Testis (tissue), 3 donors: ENCODE results near the gene TLE6. TPM values are rescaled to one million over a fixed set of nuclear protein-coding genes. Genes with fewer than 3 reads are reported as not detected.
"Not testable (repeated sequence)": the region's sequence is repeated elsewhere in the genome, so short reads cannot be mapped to it uniquely, and the experiment has no call there.

ENCODE experiments used
- DNase-seq: peaks from one replicate; pipeline ENCODE4 v3.0.0-alpha.2; 2019
- H3K27ac ChIP-seq, 2 donors: fragments of 200-600 bp; sonication (generic); one replicate each; pipeline ENCODE4 v1.5.1; 2019
- H3K27me3 ChIP-seq: fragments of 200-600 bp; sonication (generic); one replicate; pipeline ENCODE4 v1.5.1; 2019
- H3K36me3 ChIP-seq: fragments of 200-600 bp; sonication (generic); one replicate; pipeline ENCODE4 v1.5.1; 2017; ENCODE audit warnings: low read depth; ENCODE audit errors: missing control alignments
- H3K4me1 ChIP-seq: fragments of 200-600 bp; sonication (generic); one replicate; pipeline ENCODE4 v1.5.1; 2019
- H3K4me3 ChIP-seq, 2 donors: fragments of 200-600 bp; sonication (generic); one replicate each; pipeline ENCODE4 v1.5.1; 2017 to 2019
- H3K9me3 ChIP-seq: fragments of 200-600 bp; sonication (generic); one replicate; pipeline ENCODE4 v1.5.1; 2017
- POLR2A ChIP-seq: fragments of 450-650 bp; IDR thresholded peaks from one replicate; pipeline ENCODE4 v1.6.1; 2017; ENCODE audit warnings: antibody characterized with exemption, mild to moderate bottlenecking, moderate library complexity
- WGBS, 2 donors: methylation state at CpG; one replicate each; pipeline ENCODE4 v1.1.5; 2018; 5-methylcytosine and 5-hydroxymethylcytosine counted together
- intact Hi-C: fragments of 100-400 bp; cut with DNase I; formaldehyde crosslinking; loops from one replicate; pipeline ENCODE4 v1.15.1; 2023; ENCODE audit warnings: low total_unique reads
- polyA plus RNA-seq: library from polyadenylated mRNA; stranded (reverse); fragments of 350-450 nt; fragmentation: Illumina TruSeq; extraction: RNeasy Lipid Tissue Mini Kit (QIAGEN cat#74804); gene quantifications from one replicate; pipeline ENCODE4 v1.2.3, GENCODE V29; 2014; ENCODE audit warnings: low read depth, low replicate concordance; ENCODE audit not compliant: insufficient read depth
- total RNA-seq, 2 donors: library from RNA; depleted of rRNA; stranded (reverse); fragments of >200 nt; gene quantifications; one replicate each; pipeline ENCODE4 v1.2.3, GENCODE V29; 2016
- TF ChIP-seq, protein P1 (sequence below), 3 experiments: fragments of 450-650 bp in 2 of 3; fragments of 200-600 bp in 1 of 3; sonication (generic) in 1 of 3; IDR thresholded peaks; one replicate each; pipeline ENCODE4 v1.5.1; 2016 to 2019; ENCODE audit warnings: antibody characterized with exemption in 3 of 3, mild to moderate bottlenecking in 2 of 3, moderate library complexity in 1 of 3

Gene TLE6
- total and polyA plus RNA-seq, 3 donors from 2014 or later: 8.1 to 12.5 (median 9.1) TPM

DNA sequence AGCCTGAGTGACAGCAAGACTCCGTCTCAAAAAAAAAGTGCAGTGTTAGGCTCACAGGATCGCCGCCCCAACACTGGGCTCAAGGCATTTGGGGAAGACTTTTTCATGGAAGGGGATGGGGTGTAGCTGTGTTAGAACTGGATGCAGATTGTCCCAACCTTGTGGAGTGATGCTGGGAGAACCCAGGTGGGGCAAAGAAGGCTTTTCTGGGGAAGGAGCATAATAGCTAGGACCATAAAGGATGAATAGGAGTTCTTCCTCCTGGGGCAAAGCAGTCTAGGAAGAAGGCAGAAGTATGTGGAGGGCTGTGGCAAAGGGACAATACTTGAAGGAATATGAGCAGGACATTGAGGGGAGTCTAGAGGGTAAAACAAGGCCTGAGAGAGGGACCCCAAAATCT is 11.2 kb downstream of the TLE6 start:
- Histone ChIP-seq H3K4me3 (no peak overlapping the region), H3K4me1 (peaks cover 8% of the 10 kb centered on the region), H3K9me3 (no peaks in the 10 kb centered on the region), H3K36me3 (no peaks in the 10 kb centered on the region), H3K27ac (no peak overlapping the region), H3K27me3 (no peaks in the 10 kb centered on the region)
- DNase-seq: no peak
- WGBS, 2 donors: 92 to 95% methylated on average over 3 of the region's 3 CpGs
- TF ChIP-seq POLR2A: no peak
- TF ChIP-seq, protein P1, sequence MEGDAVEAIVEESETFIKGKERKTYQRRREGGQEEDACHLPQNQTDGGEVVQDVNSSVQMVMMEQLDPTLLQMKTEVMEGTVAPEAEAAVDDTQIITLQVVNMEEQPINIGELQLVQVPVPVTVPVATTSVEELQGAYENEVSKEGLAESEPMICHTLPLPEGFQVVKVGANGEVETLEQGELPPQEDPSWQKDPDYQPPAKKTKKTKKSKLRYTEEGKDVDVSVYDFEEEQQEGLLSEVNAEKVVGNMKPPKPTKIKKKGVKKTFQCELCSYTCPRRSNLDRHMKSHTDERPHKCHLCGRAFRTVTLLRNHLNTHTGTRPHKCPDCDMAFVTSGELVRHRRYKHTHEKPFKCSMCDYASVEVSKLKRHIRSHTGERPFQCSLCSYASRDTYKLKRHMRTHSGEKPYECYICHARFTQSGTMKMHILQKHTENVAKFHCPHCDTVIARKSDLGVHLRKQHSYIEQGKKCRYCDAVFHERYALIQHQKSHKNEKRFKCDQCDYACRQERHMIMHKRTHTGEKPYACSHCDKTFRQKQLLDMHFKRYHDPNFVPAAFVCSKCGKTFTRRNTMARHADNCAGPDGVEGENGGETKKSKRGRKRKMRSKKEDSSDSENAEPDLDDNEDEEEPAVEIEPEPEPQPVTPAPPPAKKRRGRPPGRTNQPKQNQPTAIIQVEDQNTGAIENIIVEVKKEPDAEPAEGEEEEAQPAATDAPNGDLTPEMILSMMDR (IDR thresholded peaks at IDR 0.05): no peak
- intact Hi-C loops: no loop called here

DNA sequence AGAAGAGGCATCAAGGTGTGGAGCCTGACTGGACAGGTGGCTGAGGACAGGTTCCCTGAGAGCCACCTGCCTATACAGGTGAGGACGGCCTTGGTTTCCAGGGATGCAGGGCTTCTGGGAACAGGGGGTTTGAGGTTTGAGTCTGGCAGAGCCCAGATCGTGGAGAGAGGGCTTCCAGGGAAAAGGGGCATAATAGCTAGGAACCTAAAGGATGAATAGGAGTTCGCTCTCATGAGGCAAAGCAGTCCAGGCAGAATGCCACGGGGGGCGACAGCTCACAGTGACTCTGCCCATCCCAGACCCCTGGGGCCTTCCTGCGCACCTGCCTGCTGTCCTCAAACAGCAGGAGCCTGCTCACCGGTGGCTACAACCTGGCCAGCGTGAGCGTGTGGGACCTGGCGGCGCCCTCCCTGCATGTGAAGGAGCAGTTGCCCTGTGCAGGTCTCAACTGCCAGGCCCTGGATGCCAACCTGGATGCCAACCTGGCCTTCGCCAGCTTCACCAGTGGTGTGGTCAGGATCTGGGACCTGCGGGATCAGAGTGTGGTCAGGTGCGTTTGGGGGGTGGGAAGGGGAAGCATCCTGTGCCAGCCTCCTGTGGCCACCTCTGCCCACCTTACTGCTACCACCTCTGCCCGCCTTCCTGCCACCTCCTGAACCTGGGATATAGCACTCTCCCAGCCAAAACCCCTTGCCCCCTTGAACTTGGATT is 12.0 kb downstream of the TLE6 start:
- Histone ChIP-seq H3K36me3 (no peaks in the 10 kb centered on the region), H3K4me3 (no peak overlapping the region), H3K4me1 (peaks cover 1% of the 10 kb centered on the region), H3K27ac (no peak overlapping the region), H3K27me3 (no peaks in the 10 kb centered on the region), H3K9me3 (no peaks in the 10 kb centered on the region)
- TF ChIP-seq POLR2A: no peak
- TF ChIP-seq, protein P1 (IDR thresholded peaks at IDR 0.05): no peak
- no peak for DNase-seq
- intact Hi-C loops: no loop called here
- 95 to 97% methylated on average over 8 to 14 of the region's 15 CpGs for WGBS, 2 donors

DNA sequence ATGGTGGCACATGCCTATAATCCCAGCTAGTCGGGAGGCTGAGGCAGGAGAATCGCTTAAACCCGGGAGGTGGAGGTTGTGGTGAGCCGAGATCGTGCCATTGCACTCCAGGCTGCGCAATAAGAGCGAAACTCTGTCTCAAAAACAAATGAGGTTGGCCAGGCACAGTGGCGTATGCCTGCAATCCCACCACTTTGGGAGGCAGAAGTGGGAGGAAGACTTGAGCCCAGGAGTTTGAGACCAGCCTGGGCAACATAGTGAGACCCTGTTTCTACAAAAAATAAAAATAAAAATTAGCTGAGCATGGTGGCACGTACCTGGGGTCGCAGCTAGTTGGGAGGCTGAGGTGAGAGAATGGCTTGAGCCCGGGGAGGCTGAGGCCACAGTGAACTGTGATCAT is 15.0 kb downstream of the TLE6 start:
- H3K4me3 ChIP-seq, intact Hi-C loops, H3K4me1 ChIP-seq, H3K36me3 ChIP-seq, DNase-seq, H3K27me3 ChIP-seq, H3K27ac ChIP-seq, H3K9me3 ChIP-seq: not testable (repeated sequence)
- WGBS, 2 donors: 89 to 90% methylated on average over 11 of the region's 11 CpGs

DNA sequence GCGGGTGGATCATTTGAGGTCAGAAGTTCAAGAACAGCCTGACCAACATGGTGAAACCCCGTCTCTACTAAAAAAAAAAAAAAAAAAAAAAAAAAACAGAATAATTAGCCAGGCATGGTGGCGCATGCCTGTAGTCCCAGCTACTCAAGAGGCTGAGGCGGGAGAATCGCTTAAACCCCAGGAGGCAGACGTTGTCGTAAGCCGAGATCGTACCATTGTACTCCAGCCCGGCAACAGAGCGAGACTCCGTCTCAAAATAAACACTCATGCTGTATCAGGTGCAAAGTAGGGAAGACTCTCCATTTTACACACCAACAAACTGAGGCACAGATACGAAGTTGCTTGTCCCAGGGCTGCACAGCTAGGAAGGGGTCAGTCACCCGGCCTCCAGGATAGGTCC is 15.6 kb downstream of the TLE6 start:
- Histone ChIP-seq H3K4me1 (no peaks in the 10 kb centered on the region), H3K27ac (no peak overlapping the region), H3K27me3 (no peaks in the 10 kb centered on the region), H3K4me3 (no peak overlapping the region), H3K9me3 (no peaks in the 10 kb centered on the region), H3K36me3 (no peaks in the 10 kb centered on the region)
- no peak for TF ChIP-seq POLR2A
- TF ChIP-seq, protein P1 (IDR thresholded peaks at IDR 0.05): no peak
- intact Hi-C loops: no loop called here
- DNase-seq: no peak
- 63 to 66% methylated on average over 13 to 14 of the region's 14 CpGs for WGBS, 2 donors

DNA sequence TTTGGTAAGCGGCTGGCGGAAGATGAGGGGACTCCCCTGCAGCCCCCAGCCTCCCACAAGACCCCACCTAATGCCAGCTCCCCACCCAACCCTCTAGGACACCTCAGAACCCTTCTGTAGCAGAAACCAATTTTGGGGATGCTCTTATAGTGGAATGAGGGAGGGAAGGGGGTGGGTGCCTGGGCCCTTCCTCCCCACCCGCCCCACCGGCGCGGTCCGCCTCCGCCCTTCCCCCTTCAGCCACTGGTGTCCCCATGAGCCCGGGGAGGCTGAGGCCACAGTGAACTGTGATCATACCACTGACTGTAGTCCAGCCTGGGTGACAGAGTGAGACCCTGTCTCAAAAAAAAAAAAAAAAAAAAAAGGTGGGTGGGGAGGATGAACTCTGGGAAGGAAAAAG is 16.2 kb downstream of the TLE6 start:
- Histone ChIP-seq H3K9me3 (no peaks in the 10 kb centered on the region), H3K27ac (no peak overlapping the region), H3K27me3 (no peaks in the 10 kb centered on the region), H3K4me3 (no peak overlapping the region), H3K4me1 (no peaks in the 10 kb centered on the region), H3K36me3 (no peaks in the 10 kb centered on the region)
- no peak for TF ChIP-seq POLR2A
- TF ChIP-seq, protein P1 (IDR thresholded peaks at IDR 0.05): no peak
- intact Hi-C loops: no loop called here
- DNase-seq: no peak
- WGBS, 2 donors: 73 to 75% methylated on average over 1 to 9 of the region's 9 CpGs
